Ovary (tissue), 9 donors: Measurements from ENCODE around the gene RAB13. TPM values are rescaled to one million over a fixed set of nuclear protein-coding genes. Genes with fewer than 3 reads are reported as not detected.

Source experiments
- DNase-seq, 5 donors: peaks; one replicate each; pipeline ENCODE4 v3.0.0-alpha.2; 2019 to 2020
- H3K27ac ChIP-seq, 2 donors: fragments of 200-600 bp; one replicate each; pipeline versions ENCODE4 v1.5.1 to v1.8.0; 2019 to 2022
- H3K27me3 ChIP-seq: fragments of 200-600 bp; one replicate; pipeline ENCODE4 v1.8.0; 2022
- H3K36me3 ChIP-seq: fragments of 200-600 bp; sonication (generic); one replicate; pipeline ENCODE4 v1.5.1; 2019
- H3K4me1 ChIP-seq: one replicate; pipeline ENCODE4 v1.8.1; 2013; ENCODE audit warnings: mild to moderate bottlenecking, moderate library complexity; ENCODE audit not compliant: insufficient read depth
- H3K4me3 ChIP-seq: fragments of 200-600 bp; sonication (generic); one replicate; pipeline ENCODE4 v1.5.1; 2017
- H3K9me3 ChIP-seq, 2 donors: fragments of 200-600 bp in 1 of 2; sonication (generic) in 1 of 2; one replicate each; pipeline versions ENCODE4 v1.5.1 to v1.8.1; 2013 to 2019; ENCODE audit warnings: mild to moderate bottlenecking in 1 of 2, moderate library complexity in 1 of 2
- EP300 ChIP-seq: sonication (generic); formaldehyde crosslinking; IDR thresholded peaks from one replicate; pipeline ENCODE4 v1.6.1; 2017; ENCODE audit warnings: antibody characterized with exemption
- POLR2A ChIP-seq: fragments of 450-650 bp; IDR thresholded peaks from one replicate; pipeline ENCODE4 v1.6.1; 2017; ENCODE audit warnings: antibody characterized with exemption, mild to moderate bottlenecking, moderate library complexity
- WGBS, 3 donors: extraction: QIAGEN DNeasy Blood & Tissue Kit in 1 of 3; methylation state at CpG; one replicate each; pipeline versions ENCODE4 v1.1.5 to v1.1.7; 2013 to 2017; 5-methylcytosine and 5-hydroxymethylcytosine counted together
- intact Hi-C, 4 donors: fragments of 100-400 bp; cut with DNase I; formaldehyde crosslinking; loops; one replicate each; pipeline versions ENCODE4 v1.11.0 to v1.15.1; 2022 to 2023
- polyA plus RNA-seq, 2 donors: library from polyadenylated mRNA; stranded (reverse); fragments of 200-250 nt in 1 of 2; fragments of 350-450 nt in 1 of 2; fragmentation: Illumina TruSeq in 1 of 2; extraction: RNeasy Lipid Tissue Mini Kit (QIAGEN cat#74804) in 1 of 2; gene quantifications; one replicate each; pipeline ENCODE4 v1.2.3, GENCODE V29; 2013 to 2014
- total RNA-seq, 7 donors: library from RNA; depleted of rRNA in 2 of 7; stranded (reverse); fragments of >200 nt in 2 of 7; fragmentation: NEBNext Ultra II Directional in 3 of 7; extraction: Animal tissue kit (Norgen Biotek cat#: 25700) in 3 of 7; gene quantifications; one replicate each; pipeline versions ENCODE4 v1.1.0 to v1.2.4, GENCODE V29; 2016 to 2023
- TF ChIP-seq, protein P1 (sequence below), 3 donors: fragments of 450-650 bp in 2 of 3; fragments of 200-600 bp in 1 of 3; IDR thresholded peaks; one replicate each; pipeline versions ENCODE4 v1.5.1 to v1.8.0; 2016 to 2022; ENCODE audit warnings: antibody characterized with exemption in 3 of 3, mild to moderate bottlenecking in 1 of 3
- donor health status: DM: no; HTN: no; CAD: no; lungs with moderate emphysema.
- donor health status: DM: no; HTN: no; CAD: no.
- donor health status: Bipolar disorder and iron deficiency.
- donor health status: DM: yes; HTN: yes; CAD: no.
- donor health status: DM: no; HTN: no; CAD: no.
- donor health status: DM: yes; HTN: yes; CAD: no.

Gene RAB13
- total and polyA plus RNA-seq, 9 donors = 31.4 to 190 (median 115) TPM

DNA sequence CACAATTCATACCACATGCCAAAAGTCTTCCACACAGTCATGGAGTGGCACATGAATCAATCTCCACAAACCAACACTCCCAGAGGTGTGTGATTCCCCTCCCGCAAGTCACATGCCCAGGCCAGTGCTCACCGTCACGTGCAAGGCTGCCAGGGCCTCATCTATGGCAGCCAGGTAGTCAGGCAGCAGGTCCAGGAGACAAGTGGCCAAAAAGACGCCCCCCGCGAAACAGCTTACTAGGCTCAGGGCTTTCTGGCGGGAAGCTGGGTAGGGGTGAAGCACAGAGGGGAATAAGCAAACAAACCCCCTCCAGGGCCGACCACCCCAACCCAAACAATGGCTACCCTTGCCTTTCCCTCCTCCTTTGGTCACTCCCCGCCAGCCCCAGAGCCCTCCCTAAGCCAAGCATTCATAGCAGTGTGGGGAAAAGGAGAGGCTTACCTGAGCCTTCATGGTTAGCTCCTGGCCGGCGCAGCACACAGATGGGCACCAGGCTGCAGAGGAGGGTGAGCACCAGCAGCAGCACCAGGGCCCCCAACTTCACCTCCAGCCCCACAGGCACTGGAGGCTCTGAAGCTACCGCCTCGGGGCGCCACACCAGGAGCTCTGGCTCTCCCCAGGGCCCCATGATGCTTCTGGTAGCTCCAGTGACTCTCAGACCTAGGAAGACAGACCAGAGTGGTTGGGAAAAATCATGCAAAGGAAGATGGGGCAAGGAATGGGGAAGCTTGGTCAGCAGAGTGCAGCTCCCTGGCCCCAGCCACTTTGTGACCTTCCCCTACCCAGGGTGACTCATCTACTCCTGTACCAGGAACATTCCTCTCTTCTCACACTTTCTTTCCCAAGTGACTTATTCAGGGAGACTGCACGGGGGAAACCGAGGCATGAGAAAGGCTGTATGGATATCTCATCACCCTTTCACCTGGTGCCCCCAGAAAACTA is 23.8 kb downstream of the RAB13 start:
- H3K4me1 ChIP-seq = peaks cover 24% of the 10 kb centered on the region
- TF ChIP-seq EP300 (no peak), POLR2A (no peak)
- TF ChIP-seq, protein P1, sequence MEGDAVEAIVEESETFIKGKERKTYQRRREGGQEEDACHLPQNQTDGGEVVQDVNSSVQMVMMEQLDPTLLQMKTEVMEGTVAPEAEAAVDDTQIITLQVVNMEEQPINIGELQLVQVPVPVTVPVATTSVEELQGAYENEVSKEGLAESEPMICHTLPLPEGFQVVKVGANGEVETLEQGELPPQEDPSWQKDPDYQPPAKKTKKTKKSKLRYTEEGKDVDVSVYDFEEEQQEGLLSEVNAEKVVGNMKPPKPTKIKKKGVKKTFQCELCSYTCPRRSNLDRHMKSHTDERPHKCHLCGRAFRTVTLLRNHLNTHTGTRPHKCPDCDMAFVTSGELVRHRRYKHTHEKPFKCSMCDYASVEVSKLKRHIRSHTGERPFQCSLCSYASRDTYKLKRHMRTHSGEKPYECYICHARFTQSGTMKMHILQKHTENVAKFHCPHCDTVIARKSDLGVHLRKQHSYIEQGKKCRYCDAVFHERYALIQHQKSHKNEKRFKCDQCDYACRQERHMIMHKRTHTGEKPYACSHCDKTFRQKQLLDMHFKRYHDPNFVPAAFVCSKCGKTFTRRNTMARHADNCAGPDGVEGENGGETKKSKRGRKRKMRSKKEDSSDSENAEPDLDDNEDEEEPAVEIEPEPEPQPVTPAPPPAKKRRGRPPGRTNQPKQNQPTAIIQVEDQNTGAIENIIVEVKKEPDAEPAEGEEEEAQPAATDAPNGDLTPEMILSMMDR (IDR thresholded peaks at IDR 0.05) = no peak
- intact Hi-C loops = loop anchor here in 1 of 4 donors (10.0 kb wide), 1 partner anchor 408 kb away; no protein-coding TSS in a partner anchor
- peak overlapping the region; percentile 91 for H3K4me3 ChIP-seq
- 31 to 35% (median 34%) methylated on average over 16 of the region's 16 CpGs for WGBS, 3 donors
- no peaks in the 10 kb centered on the region for H3K9me3 ChIP-seq
- peak in 1 of 5 donors; percentile 55 for DNase-seq
- peak overlapping the region; percentile 56 to 95 for H3K27ac ChIP-seq
- no peaks in the 10 kb centered on the region for H3K27me3 ChIP-seq
- H3K36me3 ChIP-seq = no peaks in the 10 kb centered on the region

- Histone ChIP-seq H3K27ac (no peak overlapping the region), H3K4me1 (peaks cover 32% of the 10 kb centered on the region), H3K36me3 (no peaks in the 10 kb centered on the region), H3K9me3 (no peaks in the 10 kb centered on the region), H3K4me3 (no peak overlapping the region), H3K27me3 (no peaks in the 10 kb centered on the region)
- 57 to 80% (median 58%) methylated on average over 4 of the region's 4 CpGs for WGBS, 3 donors
- no peak for DNase-seq
- intact Hi-C loops = loop anchor here in 1 of 4 donors (10.0 kb wide), 1 partner anchor 407 kb away; no protein-coding TSS in a partner anchor
- TF ChIP-seq, protein P1 (IDR thresholded peaks at IDR 0.05) = no peak
- TF ChIP-seq POLR2A (no peak), EP300 (no peak)
These were observed 24.7 kb downstream of the RAB13 start for GRCh38 chr1:153961421-153961820.

DNA sequence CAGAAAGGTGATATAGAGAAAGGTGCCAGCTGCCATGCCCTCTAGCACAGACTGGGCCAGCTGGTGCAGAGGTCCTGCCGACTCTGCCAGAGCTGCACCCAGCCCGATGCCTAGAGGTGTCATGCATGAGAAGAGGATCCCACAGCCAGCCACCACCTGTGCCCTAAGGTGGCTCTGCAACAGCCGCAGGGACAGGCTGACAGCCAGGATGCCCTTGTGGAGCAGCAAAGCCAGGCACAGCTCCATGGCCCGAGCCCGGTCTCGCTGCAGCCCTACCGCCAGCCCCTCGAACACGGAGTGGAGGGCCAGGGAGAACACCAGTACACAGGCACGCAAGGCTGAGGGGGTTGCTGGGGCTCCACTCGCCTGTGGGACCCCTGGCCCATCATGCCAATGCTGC is 25.9 kb downstream of the RAB13 start:
- H3K9me3 ChIP-seq = no peaks in the 10 kb centered on the region
- no peak for TF ChIP-seq POLR2A
- TF ChIP-seq, protein P1 (IDR thresholded peaks at IDR 0.05) = no peak
- no peak for TF ChIP-seq EP300
- 81 to 91% (median 81%) methylated on average over 9 to 11 of the region's 11 CpGs for WGBS, 3 donors
- intact Hi-C loops = loop anchor here in 1 of 4 donors (10.0 kb wide), 1 partner anchor 405 kb away; no protein-coding TSS in a partner anchor
- no peaks in the 10 kb centered on the region for H3K36me3 ChIP-seq
- H3K27ac ChIP-seq = no peak overlapping the region
- no peak for DNase-seq
- no peak overlapping the region for H3K4me3 ChIP-seq
- H3K4me1 ChIP-seq = peaks cover 35% of the 10 kb centered on the region
- no peaks in the 10 kb centered on the region for H3K27me3 ChIP-seq

DNA sequence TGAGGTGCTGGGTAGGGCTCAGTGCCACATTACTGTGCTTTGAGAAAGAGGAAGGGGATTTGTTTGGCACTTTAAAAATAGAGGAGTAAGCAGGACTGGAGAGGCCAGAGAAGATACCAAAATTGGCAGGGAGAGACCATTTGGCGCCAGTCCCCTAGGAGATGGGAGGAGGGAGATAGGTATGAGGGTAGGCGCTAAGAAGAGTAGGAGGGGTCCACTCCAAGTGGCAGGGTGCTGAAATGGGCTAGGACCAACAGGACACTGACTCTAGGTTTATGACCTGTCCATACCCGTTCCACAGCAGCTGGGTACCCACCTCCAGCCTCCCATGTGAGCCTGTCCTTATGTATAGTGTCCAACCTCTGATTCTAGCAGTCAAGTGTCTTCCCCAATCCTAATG is 26.7 kb downstream of the RAB13 start:
- intact Hi-C loops = loop anchor here in 1 of 4 donors (10.0 kb wide), 1 partner anchor 165 kb away; no protein-coding TSS in a partner anchor
- H3K4me3 ChIP-seq = no peak overlapping the region
- 18 to 33% (median 29%) methylated on average over 3 of the region's 3 CpGs for WGBS, 3 donors
- TF ChIP-seq POLR2A (no peak), EP300 (no peak)
- TF ChIP-seq, protein P1 (IDR thresholded peaks at IDR 0.05) = no peak
- H3K27ac ChIP-seq = peak overlapping the region; percentile 14 to 71
- peaks cover 33% of the 10 kb centered on the region for H3K4me1 ChIP-seq
- H3K36me3 ChIP-seq = no peaks in the 10 kb centered on the region
- H3K27me3 ChIP-seq = no peaks in the 10 kb centered on the region
- peak in 1 of 5 donors; percentile 59 for DNase-seq
- H3K9me3 ChIP-seq = no peaks in the 10 kb centered on the region
